IPS DF 6.9 (cell line): Measurements from ENCODE around the gene TNRC6A.

Experiments
- DNase-seq: peaks from one replicate; pipeline ENCODE4 v3.0.0-alpha.2; 2013; ENCODE audit warnings: low read depth, low spot score
- H3K27ac ChIP-seq: one replicate; pipeline ENCODE4 v1.5.1; 2013; ENCODE audit warnings: low read length, control low read depth
- H3K27me3 ChIP-seq: 2 replicates; pipeline ENCODE4 v1.6.1; 2013; ENCODE audit warnings: mild to moderate bottlenecking, low read length; ENCODE audit not compliant: control insufficient read depth, insufficient read depth
- H3K36me3 ChIP-seq: 2 replicates; pipeline ENCODE4 v1.6.1; 2013; ENCODE audit warnings: low read length; ENCODE audit not compliant: control insufficient read depth, insufficient read depth
- H3K4me1 ChIP-seq: 2 replicates; pipeline ENCODE4 v1.6.1; 2013; ENCODE audit warnings: low read length; ENCODE audit not compliant: control insufficient read depth, insufficient read depth
- H3K4me3 ChIP-seq: 2 replicates; pipeline ENCODE4 v1.5.1; 2013; ENCODE audit warnings: mild to moderate bottlenecking, low read length
- H3K9me3 ChIP-seq: 2 replicates; pipeline ENCODE4 v1.6.1; 2013; ENCODE audit warnings: low read length, inconsistent platforms; ENCODE audit not compliant: control insufficient read depth, insufficient read depth
- WGBS: extraction: QIAGEN DNeasy Blood & Tissue Kit; methylation state at CpG from one replicate; pipeline ENCODE4 v1.1.7; 2013; ENCODE audit warnings: mixed read lengths, missing lambda C conversion rate; ENCODE audit not compliant: insufficient read length, insufficient coverage; 5-methylcytosine and 5-hydroxymethylcytosine counted together

Gene TNRC6A

DNA sequence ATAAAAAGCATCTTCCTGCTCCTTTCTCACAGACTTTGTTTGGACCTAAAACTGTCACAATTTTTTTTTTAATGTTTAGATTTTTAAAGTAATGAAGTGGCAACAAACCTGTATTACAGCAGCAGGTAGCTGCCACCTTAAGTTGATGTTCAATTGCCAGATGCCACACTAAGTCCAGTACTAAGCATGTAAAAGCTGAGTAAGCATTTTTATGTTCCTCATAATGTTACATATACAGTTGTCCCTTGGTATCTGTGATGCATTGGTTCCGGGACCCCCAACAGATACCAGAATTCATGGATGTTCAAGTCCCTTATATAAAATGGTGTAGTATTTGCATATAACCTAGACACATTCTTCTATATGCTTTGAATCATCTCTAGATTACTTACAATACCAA, 45.1 kb downstream of the TNRC6A start:
- no peak for DNase-seq
- H3K4me3 ChIP-seq, result no peak overlapping the region
- no peaks in the 10 kb centered on the region for H3K4me1 ChIP-seq
- peaks cover 9% of the 10 kb centered on the region for H3K36me3 ChIP-seq
- H3K27me3 ChIP-seq, result no peaks in the 10 kb centered on the region
- no peak overlapping the region for H3K27ac ChIP-seq
- no peaks in the 10 kb centered on the region for H3K9me3 ChIP-seq
- WGBS, result no CpG with 5 or more reads among the region's 1 CpG

DNA sequence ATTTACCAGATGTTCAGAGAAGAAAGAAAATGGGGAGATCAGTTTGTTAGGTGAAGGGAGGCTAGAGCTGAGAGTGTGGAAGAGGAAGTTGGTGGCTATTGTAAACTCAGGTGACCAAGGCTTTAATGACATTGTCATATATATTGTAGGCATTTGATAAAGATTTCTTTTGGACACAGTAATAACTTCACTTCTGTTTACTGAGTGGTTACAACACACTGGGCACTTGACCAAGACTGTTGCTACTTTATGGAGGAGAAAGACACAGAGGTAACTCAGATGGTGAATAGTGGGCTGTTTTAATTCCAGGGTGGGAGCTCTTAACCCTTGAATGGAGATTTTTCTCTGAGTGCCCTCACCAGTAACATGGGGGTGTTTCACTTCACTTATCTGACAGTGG, 46.0 kb downstream of the TNRC6A start:
- H3K36me3 ChIP-seq, result peaks cover 9% of the 10 kb centered on the region
- H3K9me3 ChIP-seq, result no peaks in the 10 kb centered on the region
- H3K4me3 ChIP-seq, result no peak overlapping the region
- DNase-seq, result no peak
- H3K4me1 ChIP-seq, result no peaks in the 10 kb centered on the region
- no peaks in the 10 kb centered on the region for H3K27me3 ChIP-seq
- no peak overlapping the region for H3K27ac ChIP-seq

DNA sequence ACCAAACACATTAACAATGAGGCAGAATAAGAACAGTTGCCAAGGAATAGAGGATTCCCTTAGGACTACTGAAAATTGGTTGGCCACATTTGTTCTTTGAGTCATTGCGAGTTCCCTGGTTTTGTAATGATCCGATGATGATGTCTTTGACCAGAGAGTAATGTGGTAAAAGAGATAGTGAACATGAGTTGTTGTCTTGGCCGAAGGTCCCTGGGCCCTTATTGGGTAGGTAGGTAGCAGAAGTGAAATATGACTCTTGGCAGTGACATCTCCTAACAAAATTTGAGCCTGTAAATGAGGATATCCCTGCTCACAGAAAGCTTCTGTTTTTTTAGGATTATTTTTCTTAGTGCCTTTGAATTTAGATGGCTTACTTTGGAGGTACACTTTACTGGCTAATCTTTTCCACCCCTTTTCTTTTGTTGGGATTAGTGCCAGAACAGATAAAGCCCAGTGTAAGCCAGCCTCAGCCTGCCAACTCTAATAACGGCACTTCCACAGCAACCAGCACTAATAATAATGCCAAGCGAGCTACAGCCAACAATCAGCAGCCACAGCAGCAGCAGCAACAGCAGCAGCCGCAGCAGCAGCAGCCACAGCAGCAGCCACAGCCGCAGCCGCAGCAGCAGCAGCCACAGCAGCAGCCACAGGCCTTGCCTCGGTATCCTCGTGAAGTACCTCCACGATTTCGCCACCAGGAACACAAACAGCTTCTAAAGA, 47.2 kb downstream of the TNRC6A start:
- no peak overlapping the region for H3K4me3 ChIP-seq
- DNase-seq, result no peak
- WGBS, result no CpG with 5 or more reads among the region's 12 CpGs
- no peaks in the 10 kb centered on the region for H3K4me1 ChIP-seq
- peaks cover 16% of the 10 kb centered on the region for H3K36me3 ChIP-seq
- no peaks in the 10 kb centered on the region for H3K9me3 ChIP-seq
- no peaks in the 10 kb centered on the region for H3K27me3 ChIP-seq
- no peak overlapping the region for H3K27ac ChIP-seq

DNA sequence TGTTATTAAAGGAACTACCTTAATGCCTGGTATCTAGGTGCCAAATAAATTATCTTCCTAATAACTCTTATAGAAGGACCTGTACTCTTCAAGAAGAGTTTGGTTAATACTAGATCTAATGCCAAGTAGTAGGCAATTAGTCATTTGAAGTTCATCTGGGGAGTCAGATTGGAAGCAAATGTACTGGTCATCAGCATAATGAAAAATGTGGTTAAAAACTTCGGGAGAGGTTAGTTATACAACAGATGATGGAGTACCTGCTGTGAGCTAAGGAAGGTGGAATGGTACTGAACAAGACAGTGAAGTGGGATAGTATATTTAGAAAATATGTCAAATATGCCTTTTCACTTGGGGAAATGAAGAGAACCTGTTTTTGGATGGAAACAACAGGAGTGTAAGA, 49.2 kb downstream of the TNRC6A start:
- no peak for DNase-seq
- Histone ChIP-seq H3K27ac (no peak overlapping the region), H3K27me3 (no peaks in the 10 kb centered on the region), H3K9me3 (no peaks in the 10 kb centered on the region), H3K36me3 (peaks cover 20% of the 10 kb centered on the region), H3K4me1 (no peaks in the 10 kb centered on the region), H3K4me3 (no peak overlapping the region)
- WGBS, result no CpG with 5 or more reads among the region's 1 CpG

DNA sequence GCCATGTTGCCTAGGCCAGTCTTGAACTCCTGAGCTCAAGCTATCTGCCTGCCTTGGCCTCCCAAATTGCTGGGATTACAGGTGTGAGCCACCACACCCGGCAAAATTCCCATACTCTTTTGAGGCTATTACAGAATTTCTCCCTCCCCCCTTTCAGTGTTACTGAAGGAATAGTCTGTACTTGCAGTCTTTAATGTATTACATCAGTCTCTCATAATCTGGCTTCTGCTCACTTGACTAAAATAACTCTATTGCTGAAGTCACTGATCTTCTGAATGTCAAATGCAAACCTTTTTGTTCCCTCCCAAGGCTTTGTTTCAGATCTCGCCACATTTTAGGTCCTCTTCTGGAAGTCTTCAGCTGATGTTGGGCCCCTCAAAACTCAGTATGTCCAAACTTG, 51.8 kb downstream of the TNRC6A start:
- no CpG with 5 or more reads among the region's 2 CpGs for WGBS

DNA sequence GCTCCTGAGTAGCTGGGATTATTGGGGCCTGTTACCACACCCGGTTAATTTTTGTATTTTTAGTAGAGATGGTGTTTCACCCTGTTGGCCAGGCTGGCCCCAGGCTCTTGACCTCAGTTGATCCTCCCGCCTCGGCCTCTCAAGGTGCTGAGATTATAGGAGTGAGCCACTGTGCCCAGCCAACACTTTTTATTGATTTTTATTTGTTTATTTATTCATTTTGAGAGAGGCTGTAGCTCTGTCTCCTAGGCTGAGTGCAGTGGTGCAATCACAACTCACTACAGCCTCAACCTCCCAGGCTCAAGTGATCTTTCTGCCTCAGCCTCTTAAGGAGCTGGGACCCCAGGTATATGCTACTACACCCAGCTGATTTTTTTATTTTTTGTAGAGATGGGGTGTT, 54.7 kb downstream of the TNRC6A start:
- H3K4me3 ChIP-seq, result no peak overlapping the region
- H3K36me3 ChIP-seq, result peaks cover 16% of the 10 kb centered on the region; the same call in 1 of the 2 replicates
- WGBS, result no CpG with 5 or more reads among the region's 3 CpGs
- no peaks in the 10 kb centered on the region for H3K4me1 ChIP-seq
- H3K27ac ChIP-seq, result no peak overlapping the region
- DNase-seq, result no peak
- no peaks in the 10 kb centered on the region for H3K9me3 ChIP-seq
- no peaks in the 10 kb centered on the region for H3K27me3 ChIP-seq

More for the DNA sequence above, 51.8 kb downstream of the TNRC6A start:
- H3K4me1 ChIP-seq, result no peaks in the 10 kb centered on the region
- H3K27me3 ChIP-seq, result no peaks in the 10 kb centered on the region
- H3K27ac ChIP-seq, result no peak overlapping the region
- no peak overlapping the region for H3K4me3 ChIP-seq
- no peak for DNase-seq
- H3K9me3 ChIP-seq, result no peaks in the 10 kb centered on the region
- peaks cover 20% of the 10 kb centered on the region for H3K36me3 ChIP-seq

DNA sequence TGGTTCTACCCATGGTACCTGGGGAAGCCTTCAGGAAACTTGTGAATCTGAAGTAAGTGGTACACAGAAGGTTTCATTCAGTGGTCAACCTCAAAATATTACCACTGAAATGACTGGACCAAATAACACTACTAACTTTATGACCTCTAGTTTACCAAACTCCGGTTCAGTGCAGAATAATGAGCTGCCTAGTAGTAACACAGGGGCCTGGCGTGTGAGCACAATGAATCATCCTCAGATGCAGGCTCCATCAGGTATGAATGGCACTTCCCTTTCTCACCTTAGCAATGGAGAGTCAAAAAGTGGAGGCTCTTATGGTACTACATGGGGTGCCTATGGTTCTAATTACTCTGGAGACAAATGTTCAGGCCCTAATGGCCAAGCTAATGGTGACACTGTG, 60.4 kb downstream of the TNRC6A start:
- WGBS, result no CpG with 5 or more reads among the region's 2 CpGs
- H3K27ac ChIP-seq, result no peak overlapping the region
- H3K9me3 ChIP-seq, result no peaks in the 10 kb centered on the region
- H3K4me3 ChIP-seq, result no peak overlapping the region
- no peaks in the 10 kb centered on the region for H3K27me3 ChIP-seq
- no peaks in the 10 kb centered on the region for H3K4me1 ChIP-seq
- peaks cover 35% of the 10 kb centered on the region; the same call in 1 of the 2 replicates for H3K36me3 ChIP-seq
- no peak for DNase-seq

DNA sequence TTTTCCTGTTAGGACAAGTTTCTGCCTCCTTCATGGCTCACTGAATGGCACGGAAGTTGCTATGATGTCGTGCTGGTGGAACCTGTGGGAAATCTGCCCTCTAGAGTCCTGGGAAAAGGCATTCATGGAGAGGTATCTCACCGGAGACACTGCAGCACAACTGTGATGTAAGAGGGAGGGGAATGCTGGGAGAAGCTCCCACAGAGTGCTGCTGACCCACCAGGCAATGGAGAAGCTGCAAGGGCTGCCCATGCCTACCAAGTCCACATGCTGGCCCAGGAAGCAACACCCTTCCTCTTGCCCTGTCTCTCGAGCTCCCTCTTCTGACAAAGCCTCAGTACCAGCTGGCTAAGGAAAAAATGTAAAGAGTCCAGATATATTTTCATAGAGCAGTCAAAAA, 71.1 kb downstream of the TNRC6A start:
- Histone ChIP-seq H3K4me1 (no peaks in the 10 kb centered on the region), H3K4me3 (no peak overlapping the region), H3K27me3 (no peaks in the 10 kb centered on the region), H3K9me3 (no peaks in the 10 kb centered on the region), H3K36me3 (peaks cover 36% of the 10 kb centered on the region; the same call in 1 of the 2 replicates), H3K27ac (no peak overlapping the region)
- WGBS, result no CpG with 5 or more reads among the region's 4 CpGs
- no peak for DNase-seq

DNA sequence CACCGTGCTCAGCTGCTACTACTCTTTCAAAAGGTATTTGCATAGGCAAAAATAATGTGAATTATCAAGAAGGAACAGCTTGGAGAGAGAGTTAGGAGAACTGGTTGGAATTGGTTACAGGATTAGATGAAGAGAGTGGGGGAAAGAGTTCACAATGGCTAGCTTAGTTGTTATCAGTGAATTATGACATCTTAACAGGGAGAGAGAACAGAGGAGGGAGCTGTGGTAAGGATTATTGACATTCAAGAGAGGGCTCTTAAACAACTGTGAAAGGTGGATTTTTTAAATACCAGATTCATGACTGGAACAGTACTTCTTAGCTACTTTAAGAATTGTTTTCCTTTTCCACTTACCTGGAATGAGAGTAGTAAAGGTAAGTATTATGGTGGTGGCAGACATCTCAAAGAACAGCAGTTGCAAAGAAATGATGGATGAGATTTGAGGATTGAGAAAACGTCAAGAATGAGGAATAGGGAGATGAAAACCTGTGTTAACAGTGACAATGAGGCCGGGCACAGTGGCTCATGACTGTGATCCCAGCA, 72.4 kb downstream of the TNRC6A start:
- 100% methylated on average over 1 of the region's 3 CpGs for WGBS
- no peaks in the 10 kb centered on the region for H3K9me3 ChIP-seq

DNA sequence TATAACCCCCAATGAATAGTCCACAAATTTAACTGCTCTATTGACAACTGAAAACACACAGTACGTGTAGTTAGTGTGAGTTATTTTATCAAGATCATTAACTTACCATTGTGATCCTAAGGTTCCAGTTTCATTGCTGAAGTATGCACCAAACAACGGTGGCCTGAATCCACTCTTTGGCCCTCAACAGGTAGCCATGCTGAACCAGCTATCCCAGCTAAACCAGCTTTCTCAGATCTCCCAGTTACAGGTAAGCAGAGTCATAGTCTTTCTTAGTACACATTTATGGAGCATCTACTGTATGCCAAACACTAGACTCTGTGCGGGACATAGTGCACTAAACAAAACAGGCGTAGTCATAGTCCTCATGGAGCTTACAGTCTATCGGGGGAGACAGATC, 76.0 kb downstream of the TNRC6A start:
- Histone ChIP-seq H3K9me3 (no peaks in the 10 kb centered on the region), H3K27ac (no peak overlapping the region), H3K4me3 (no peak overlapping the region), H3K36me3 (peaks cover 41% of the 10 kb centered on the region; the same call in 1 of the 2 replicates), H3K27me3 (no peaks in the 10 kb centered on the region), H3K4me1 (no peaks in the 10 kb centered on the region)
- no CpG with 5 or more reads among the region's 5 CpGs for WGBS
- DNase-seq, result no peak

More for the DNA sequence above, 72.4 kb downstream of the TNRC6A start:
- no peak overlapping the region for H3K4me3 ChIP-seq
- H3K27ac ChIP-seq, result no peak overlapping the region
- no peaks in the 10 kb centered on the region for H3K4me1 ChIP-seq
- no peak for DNase-seq
- peaks cover 41% of the 10 kb centered on the region; the same call in 1 of the 2 replicates for H3K36me3 ChIP-seq
- no peaks in the 10 kb centered on the region for H3K27me3 ChIP-seq

DNA sequence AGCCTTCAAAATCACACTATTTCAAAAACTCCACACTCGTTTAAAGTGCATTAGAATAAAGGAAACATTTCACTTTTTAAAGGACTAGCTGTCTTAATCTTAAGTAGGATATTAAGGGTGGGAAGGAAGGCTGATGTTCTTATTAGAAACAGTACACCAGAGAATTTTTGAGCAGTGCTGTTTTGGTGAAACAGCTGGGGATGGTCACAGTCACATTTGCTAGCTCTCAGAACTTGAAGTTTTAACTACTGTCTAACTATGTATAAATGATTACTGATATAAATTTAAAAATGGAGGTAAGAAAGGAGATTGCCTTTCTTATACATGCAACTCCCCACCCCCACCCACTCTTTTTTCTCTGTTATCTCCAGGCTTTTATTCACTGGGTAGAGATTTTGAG, 77.8 kb downstream of the TNRC6A start:
- Histone ChIP-seq H3K9me3 (no peaks in the 10 kb centered on the region), H3K27me3 (no peaks in the 10 kb centered on the region), H3K4me3 (no peak overlapping the region), H3K27ac (no peak overlapping the region), H3K4me1 (no peaks in the 10 kb centered on the region), H3K36me3 (peaks cover 43% of the 10 kb centered on the region; the same call in 1 of the 2 replicates)
- WGBS, result no CpG with 5 or more reads among the region's 1 CpG
- DNase-seq, result no peak
